GM10266 (cell line): Measurements from ENCODE around the gene B3GNT5.

Source experiments
- DNase-seq: peaks from one replicate; pipeline ENCODE4 v3.0.0; 2012; ENCODE audit errors: extremely low spot score
- TF ChIP-seq, protein P1 (sequence below): IDR thresholded peaks from 2 replicates; pipeline ENCODE4 v1.5.1; 2012; ENCODE audit warnings: mild to moderate bottlenecking, low read depth; ENCODE audit not compliant: control insufficient read depth, insufficient read depth; ENCODE audit errors: missing control alignments

B3GNT5 gene

DNA sequence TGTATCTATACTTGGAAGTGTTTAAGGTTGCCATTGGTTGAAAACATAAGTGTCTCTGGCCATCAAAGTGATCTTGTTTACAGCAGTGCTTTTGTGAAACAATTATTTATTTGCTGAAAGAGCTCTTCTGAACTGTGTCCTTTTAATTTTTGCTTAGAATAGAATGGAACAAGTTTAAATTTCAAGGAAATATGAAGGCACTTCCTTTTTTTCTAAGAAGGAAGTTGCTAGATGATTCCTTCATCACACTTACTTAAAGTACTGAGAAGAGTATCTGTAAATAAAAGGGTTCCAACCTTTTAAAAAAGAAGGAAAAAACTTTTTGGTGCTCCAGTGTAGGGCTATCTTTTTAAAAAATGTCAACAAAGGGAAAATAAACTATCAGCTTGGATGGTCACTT lies 19.7 kb downstream of the B3GNT5 start:
- DNase-seq, result no peak
- TF ChIP-seq, protein P1, sequence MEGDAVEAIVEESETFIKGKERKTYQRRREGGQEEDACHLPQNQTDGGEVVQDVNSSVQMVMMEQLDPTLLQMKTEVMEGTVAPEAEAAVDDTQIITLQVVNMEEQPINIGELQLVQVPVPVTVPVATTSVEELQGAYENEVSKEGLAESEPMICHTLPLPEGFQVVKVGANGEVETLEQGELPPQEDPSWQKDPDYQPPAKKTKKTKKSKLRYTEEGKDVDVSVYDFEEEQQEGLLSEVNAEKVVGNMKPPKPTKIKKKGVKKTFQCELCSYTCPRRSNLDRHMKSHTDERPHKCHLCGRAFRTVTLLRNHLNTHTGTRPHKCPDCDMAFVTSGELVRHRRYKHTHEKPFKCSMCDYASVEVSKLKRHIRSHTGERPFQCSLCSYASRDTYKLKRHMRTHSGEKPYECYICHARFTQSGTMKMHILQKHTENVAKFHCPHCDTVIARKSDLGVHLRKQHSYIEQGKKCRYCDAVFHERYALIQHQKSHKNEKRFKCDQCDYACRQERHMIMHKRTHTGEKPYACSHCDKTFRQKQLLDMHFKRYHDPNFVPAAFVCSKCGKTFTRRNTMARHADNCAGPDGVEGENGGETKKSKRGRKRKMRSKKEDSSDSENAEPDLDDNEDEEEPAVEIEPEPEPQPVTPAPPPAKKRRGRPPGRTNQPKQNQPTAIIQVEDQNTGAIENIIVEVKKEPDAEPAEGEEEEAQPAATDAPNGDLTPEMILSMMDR, result no peak

GRCh38 chr3:183274609-183275008 lies 21.6 kb downstream of the B3GNT5 start:
- TF ChIP-seq, protein P1, result no peak

GRCh38 chr3:183275418-183275817 lies 22.4 kb downstream of the B3GNT5 start:
- TF ChIP-seq, protein P1, result no peak
- no peak for DNase-seq

More at GRCh38 chr3:183274609-183275008, 21.6 kb downstream of the B3GNT5 start:
- no peak for DNase-seq

- DNase-seq, result no peak
- TF ChIP-seq, protein P1, result no peak
Measured at GRCh38 chr3:183275937-183276336, 22.9 kb downstream of the B3GNT5 start.

GRCh38 chr3:183277260-183277659 lies 24.2 kb downstream of the B3GNT5 start:
- DNase-seq, result no peak
- TF ChIP-seq, protein P1, result no peak

GRCh38 chr3:183278479-183279088 lies 25.5 kb downstream of the B3GNT5 start:
- TF ChIP-seq, protein P1, result no peak
- DNase-seq, result no peak

GRCh38 chr3:183279371-183279770 lies 26.3 kb downstream of the B3GNT5 start:
- DNase-seq, result no peak
- TF ChIP-seq, protein P1, result no peak
